ENCODE measurements around the gene LIME1.

Gene LIME1

GRCh38 chr20:63750807-63751470, 14.5 kb downstream of the LIME1 start:
- DNase-seq (ENCODE audit: low read depth), result no peak

- no peak for DNase-seq (ENCODE audit: low read depth)
Measured at GRCh38 chr20:63751471-63752271, 15.2 kb downstream of the LIME1 start.

- DNase-seq (ENCODE audit: low read depth), result no peak
Measured at GRCh38 chr20:63752411-63753101, 16.1 kb downstream of the LIME1 start.

GRCh38 chr20:63753381-63753780, 16.9 kb downstream of the LIME1 start:
- DNase-seq (ENCODE audit: low read depth), result no peak

GRCh38 chr20:63754008-63754407, 17.5 kb downstream of the LIME1 start:
- DNase-seq (ENCODE audit: low read depth), result no peak

- DNase-seq (ENCODE audit: low read depth), result no peak
Measured at GRCh38 chr20:63755933-63756647, 19.6 kb downstream of the LIME1 start.

- no peak for DNase-seq (ENCODE audit: low read depth)
Measured at GRCh38 chr20:63756648-63756991, 20.2 kb downstream of the LIME1 start.

- DNase-seq (ENCODE audit: low read depth), result no peak
Measured at GRCh38 chr20:63758152-63758551, 21.7 kb downstream of the LIME1 start.

GRCh38 chr20:63759377-63759901, 23.0 kb downstream of the LIME1 start:
- DNase-seq (ENCODE audit: low read depth), result no peak

GRCh38 chr20:63765082-63765873, 28.8 kb downstream of the LIME1 start:
- no peak for DNase-seq (ENCODE audit: low read depth)

- no peak for DNase-seq (ENCODE audit: low read depth)
Measured at GRCh38 chr20:63765902-63766301, 29.4 kb downstream of the LIME1 start.

GRCh38 chr20:63766695-63767426, 30.4 kb downstream of the LIME1 start:
- no peak for DNase-seq (ENCODE audit: low read depth)

GRCh38 chr20:63767456-63767855, 31.0 kb downstream of the LIME1 start:
- no peak for DNase-seq (ENCODE audit: low read depth)

- DNase-seq (ENCODE audit: low read depth), result no peak
Measured at GRCh38 chr20:63767886-63768285, 31.4 kb downstream of the LIME1 start.

GRCh38 chr20:63768591-63769515, 32.4 kb downstream of the LIME1 start:
- DNase-seq (ENCODE audit: low read depth), result no peak

- no peak for DNase-seq (ENCODE audit: low read depth)
Measured at GRCh38 chr20:63769891-63770474, 33.5 kb downstream of the LIME1 start.

- DNase-seq (ENCODE audit: low read depth), result no peak
Measured at GRCh38 chr20:63771046-63771707, 34.7 kb downstream of the LIME1 start.

GRCh38 chr20:63772781-63773518, 36.5 kb downstream of the LIME1 start:
- DNase-seq (ENCODE audit: low read depth), result no peak

All from T-helper 22 cell (primary cell).